Mesenchymal stem cell (in vitro differentiated cells and primary cell): ENCODE data around the gene GDF2.

Experiments
- DNase-seq: peaks from one replicate; pipeline ENCODE4 v3.0.0-alpha.2; 2013
- H2AFZ ChIP-seq: one replicate; pipeline ENCODE4 v1.6.1; 2013; ENCODE audit warnings: low read depth, mild to moderate bottlenecking, control low read depth, inconsistent platforms, low read length, moderate library complexity
- H2AK5ac ChIP-seq: 2 replicates; pipeline ENCODE4 v1.6.1; 2013; ENCODE audit warnings: low read length, moderate library complexity, mild to moderate bottlenecking, inconsistent platforms; ENCODE audit not compliant: severe bottlenecking
- H2BK120ac ChIP-seq: one replicate; pipeline ENCODE4 v1.6.1; 2013; ENCODE audit warnings: low read depth, mild to moderate bottlenecking, inconsistent platforms, low read length, moderate library complexity
- H2BK12ac ChIP-seq, 2 experiments: one replicate each; pipeline ENCODE4 v1.6.1; 2013; ENCODE audit warnings: inconsistent platforms in 2 of 2, low read length in 2 of 2, mild to moderate bottlenecking in 2 of 2, moderate library complexity in 2 of 2, control low read depth in 1 of 2
- H2BK15ac ChIP-seq: one replicate; pipeline ENCODE4 v1.6.1; 2013; ENCODE audit warnings: mild to moderate bottlenecking, low read depth, inconsistent platforms; ENCODE audit not compliant: poor library complexity, severe bottlenecking
- H2BK5ac ChIP-seq: 2 replicates; pipeline ENCODE4 v1.6.1; 2013; ENCODE audit warnings: low read depth, mild to moderate bottlenecking, low read length, control low read depth, inconsistent platforms; ENCODE audit not compliant: poor library complexity, severe bottlenecking
- H3K14ac ChIP-seq, 2 experiments: one replicate each; pipeline ENCODE4 v1.6.1; 2013; ENCODE audit warnings: inconsistent platforms in 2 of 2, low read length in 2 of 2, control low read depth in 1 of 2, mild to moderate bottlenecking in 1 of 2, moderate library complexity in 1 of 2
- H3K18ac ChIP-seq, 2 experiments: one replicate each; pipeline ENCODE4 v1.6.1; 2013; ENCODE audit warnings: inconsistent platforms in 2 of 2, low read length in 2 of 2, control low read depth in 1 of 2, low read depth in 1 of 2, mild to moderate bottlenecking in 1 of 2
- H3K23ac ChIP-seq, 2 experiments: one replicate each; pipeline ENCODE4 v1.6.1; 2013; ENCODE audit warnings: inconsistent platforms in 2 of 2, low read length in 2 of 2, mild to moderate bottlenecking in 2 of 2, moderate library complexity in 2 of 2, control low read depth in 1 of 2
- H3K27ac ChIP-seq: 2 replicates; pipeline ENCODE4 v1.5.1; 2013; ENCODE audit warnings: mild to moderate bottlenecking, moderate library complexity, low read length, control low read depth, inconsistent platforms; ENCODE audit not compliant: poor library complexity, severe bottlenecking
- H3K27me3 ChIP-seq, 2 experiments: 2 replicates each; pipeline versions ENCODE4 v1.6.1 to v1.7.0; 2013; ENCODE audit warnings: low read length in 2 of 2, mild to moderate bottlenecking in 2 of 2, moderate library complexity in 2 of 2, control low read depth in 1 of 2, inconsistent platforms in 1 of 2; ENCODE audit not compliant: control insufficient read depth in 1 of 2, insufficient read depth in 1 of 2
- H3K36me3 ChIP-seq, 2 experiments: 2 replicates each; pipeline versions ENCODE4 v1.6.1 to v1.7.0; 2013; ENCODE audit warnings: low read length in 2 of 2, control low read depth in 1 of 2, inconsistent platforms in 1 of 2, low read depth in 1 of 2, mild to moderate bottlenecking in 1 of 2; ENCODE audit not compliant: insufficient read depth in 2 of 2, control insufficient read depth in 1 of 2
- H3K4ac ChIP-seq, 2 experiments: one replicate each; pipeline ENCODE4 v1.6.1; 2013; ENCODE audit warnings: inconsistent platforms in 2 of 2, low read length in 2 of 2, mild to moderate bottlenecking in 2 of 2, moderate library complexity in 2 of 2, control low read depth in 1 of 2, low read depth in 1 of 2
- H3K4me1 ChIP-seq: 2 replicates; pipeline ENCODE4 v1.6.1; 2013; ENCODE audit warnings: low read depth, low read length, control low read depth; ENCODE audit not compliant: control insufficient read depth, insufficient read depth
- H3K4me2 ChIP-seq: 2 replicates; pipeline ENCODE4 v1.6.1; 2013; ENCODE audit warnings: low read length, mild to moderate bottlenecking, inconsistent platforms; ENCODE audit not compliant: poor library complexity, severe bottlenecking
- H3K4me3 ChIP-seq, 2 experiments: 2 replicates each; pipeline versions ENCODE4 v1.5.1 to v1.7.0; 2013; ENCODE audit warnings: low read length in 2 of 2, mild to moderate bottlenecking in 2 of 2, control low read depth in 1 of 2, low read depth in 1 of 2; ENCODE audit not compliant: insufficient read depth in 1 of 2
- H3K79me1 ChIP-seq: replicated peaks from 2 replicates; pipeline ENCODE4 v1.6.1; 2013; ENCODE audit warnings: mild to moderate bottlenecking, control low read depth, low read length, inconsistent platforms; ENCODE audit not compliant: poor library complexity, severe bottlenecking
- H3K9ac ChIP-seq: 2 replicates; pipeline ENCODE4 v1.7.0; 2013; ENCODE audit warnings: mild to moderate bottlenecking, low read length, moderate library complexity
- H3K9me3 ChIP-seq: 2 replicates; pipeline ENCODE4 v1.7.0; 2013; ENCODE audit warnings: mild to moderate bottlenecking, low read length; ENCODE audit not compliant: control insufficient read depth
- H4K8ac ChIP-seq: one replicate; pipeline ENCODE4 v1.6.1; 2013; ENCODE audit warnings: inconsistent platforms, mild to moderate bottlenecking, low read length, moderate library complexity
- H4K91ac ChIP-seq: one replicate; pipeline ENCODE4 v1.6.1; 2013; ENCODE audit warnings: mild to moderate bottlenecking, low read length, inconsistent platforms
- WGBS: methylation state at CpG from one replicate; pipeline ENCODE4 v1.1.7; 2013; ENCODE audit warnings: mixed read lengths; 5-methylcytosine and 5-hydroxymethylcytosine counted together

GDF2 gene

GRCh38 chr10:47295411-47295810 is 26.8 kb upstream of the GDF2 start:
- H2BK12ac ChIP-seq, result no peak overlapping the region
- H4K91ac ChIP-seq, result no peak overlapping the region
- peaks cover 7% of the 10 kb centered on the region for H3K4me1 ChIP-seq
- H3K18ac ChIP-seq, result no peak overlapping the region
- no peak overlapping the region for H2BK15ac ChIP-seq
- no peak overlapping the region for H2BK5ac ChIP-seq
- H3K14ac ChIP-seq, result no peak overlapping the region
- H3K4me3 ChIP-seq, result no peak overlapping the region
- no peak for DNase-seq
- no peak overlapping the region for H2BK120ac ChIP-seq
- no peak overlapping the region for H3K4me2 ChIP-seq
- WGBS, result 78% methylated on average over 5 of the region's 5 CpGs
- no peak overlapping the region for H3K27ac ChIP-seq
- no peaks in the 10 kb centered on the region for H3K9me3 ChIP-seq
- no peak overlapping the region for H4K8ac ChIP-seq
- no peaks in the 10 kb centered on the region for H3K79me1 ChIP-seq
- peaks cover 33 to 69% of the 10 kb centered on the region in 2 experiments for H3K27me3 ChIP-seq
- H2AK5ac ChIP-seq, result no peak overlapping the region
- no peaks in the 10 kb centered on the region for H3K36me3 ChIP-seq
- H3K9ac ChIP-seq, result no peak overlapping the region
- H3K4ac ChIP-seq, result no peak overlapping the region
- no peak overlapping the region for H3K23ac ChIP-seq
- no peak overlapping the region for H2AFZ ChIP-seq

- Histone ChIP-seq H3K4ac (no peak overlapping the region), H3K79me1 (no peaks in the 10 kb centered on the region), H3K18ac (no peak overlapping the region), H3K14ac (no peak overlapping the region), H2BK15ac (no peak overlapping the region), H4K91ac (no peak overlapping the region), H2BK12ac (no peak overlapping the region), H3K4me3 (peak overlapping the region in 1 of 2 experiments; percentile 20), H3K9ac (peak overlapping the region; percentile 22), H3K36me3 (no peaks in the 10 kb centered on the region), H3K9me3 (no peaks in the 10 kb centered on the region), H3K27me3 (peaks cover 36 to 77% of the 10 kb centered on the region in 2 experiments), H3K4me2 (no peak overlapping the region), H3K4me1 (peaks cover 11% of the 10 kb centered on the region), H2BK120ac (no peak overlapping the region), H2AFZ (no peak overlapping the region), H2AK5ac (no peak overlapping the region), H2BK5ac (no peak overlapping the region), H4K8ac (no peak overlapping the region), H3K27ac (no peak overlapping the region), H3K23ac (no peak overlapping the region)
- WGBS, result 81% methylated on average over 12 of the region's 12 CpGs
- DNase-seq, result no peak
Observed at GRCh38 chr10:47296156-47296894, 25.9 kb upstream of the GDF2 start.

GRCh38 chr10:47296941-47297340 is 25.3 kb upstream of the GDF2 start:
- Histone ChIP-seq H4K91ac (no peak overlapping the region), H2BK12ac (no peak overlapping the region), H4K8ac (no peak overlapping the region), H3K79me1 (no peaks in the 10 kb centered on the region), H3K4me2 (no peak overlapping the region), H3K27me3 (peaks cover 42 to 78% of the 10 kb centered on the region in 2 experiments), H3K18ac (no peak overlapping the region), H2AK5ac (no peak overlapping the region), H3K9me3 (no peaks in the 10 kb centered on the region), H2AFZ (no peak overlapping the region), H2BK5ac (no peak overlapping the region), H3K27ac (no peak overlapping the region), H2BK120ac (no peak overlapping the region), H3K9ac (no peak overlapping the region), H3K36me3 (no peaks in the 10 kb centered on the region), H3K4me1 (peaks cover 11% of the 10 kb centered on the region), H2BK15ac (no peak overlapping the region), H3K23ac (no peak overlapping the region), H3K4ac (no peak overlapping the region), H3K14ac (no peak overlapping the region), H3K4me3 (no peak overlapping the region)
- 79% methylated on average over 1 of the region's 1 CpG for WGBS
- DNase-seq, result no peak

- no peak overlapping the region for H3K23ac ChIP-seq
- H3K27me3 ChIP-seq, result peaks cover 50 to 86% of the 10 kb centered on the region in 2 experiments
- 77% methylated on average over 12 of the region's 12 CpGs for WGBS
- H2BK12ac ChIP-seq, result no peak overlapping the region
- no peak overlapping the region for H2AFZ ChIP-seq
- no peaks in the 10 kb centered on the region for H3K9me3 ChIP-seq
- peaks cover 11% of the 10 kb centered on the region for H3K4me1 ChIP-seq
- H2AK5ac ChIP-seq, result no peak overlapping the region
- no peak overlapping the region for H4K91ac ChIP-seq
- no peak overlapping the region for H3K9ac ChIP-seq
- H3K36me3 ChIP-seq, result no peaks in the 10 kb centered on the region
- no peak overlapping the region for H3K4me3 ChIP-seq
- H3K79me1 ChIP-seq, result no peaks in the 10 kb centered on the region
- H2BK15ac ChIP-seq, result no peak overlapping the region
- no peak overlapping the region for H2BK120ac ChIP-seq
- H3K14ac ChIP-seq, result no peak overlapping the region
- H2BK5ac ChIP-seq, result no peak overlapping the region
- no peak overlapping the region for H3K4me2 ChIP-seq
- no peak for DNase-seq
- no peak overlapping the region for H3K4ac ChIP-seq
- H3K18ac ChIP-seq, result no peak overlapping the region
- no peak overlapping the region for H3K27ac ChIP-seq
- no peak overlapping the region for H4K8ac ChIP-seq
Observed at GRCh38 chr10:47297866-47298540, 24.3 kb upstream of the GDF2 start.
